Hematopoietic multipotent progenitor cell treated with erythropoietin and hydrocortisone succinate and interleukin-3 and kit ligand, for 6 days (in vitro differentiated cells): ENCODE results near the gene RNF187.

Experiments
- DNase-seq: peaks from one replicate; pipeline ENCODE4 v3.0.0-alpha.2; 2015

Gene RNF187

GRCh38 chr1:228511546-228512445 lies 24.6 kb downstream of the RNF187 start:
- DNase-seq = peak; percentile 19

GRCh38 chr1:228512781-228513198 lies 25.6 kb downstream of the RNF187 start:
- peak; percentile 47 for DNase-seq

- DNase-seq = peak; percentile 98
Measured at GRCh38 chr1:228513236-228513900, 26.2 kb downstream of the RNF187 start.

- peak; percentile 86 for DNase-seq
Measured at GRCh38 chr1:228514421-228514820, 27.2 kb downstream of the RNF187 start.

GRCh38 chr1:228515200-228515834 lies 28.1 kb downstream of the RNF187 start:
- peak; percentile 86 for DNase-seq

GRCh38 chr1:228517655-228518054 lies 30.5 kb downstream of the RNF187 start:
- no peak for DNase-seq

GRCh38 chr1:228527596-228527995 lies 40.4 kb downstream of the RNF187 start:
- no peak for DNase-seq

GRCh38 chr1:228528612-228529011 lies 41.4 kb downstream of the RNF187 start:
- DNase-seq = no peak

GRCh38 chr1:228530086-228530758 lies 43.0 kb downstream of the RNF187 start:
- DNase-seq = no peak

- DNase-seq = no peak
Measured at GRCh38 chr1:228530951-228531731, 44.0 kb downstream of the RNF187 start.

- DNase-seq = no peak
Measured at GRCh38 chr1:228538831-228539230, 51.6 kb downstream of the RNF187 start.

GRCh38 chr1:228540161-228540917 lies 53.2 kb downstream of the RNF187 start:
- DNase-seq = no peak

GRCh38 chr1:228541725-228542124 lies 54.5 kb downstream of the RNF187 start:
- DNase-seq = no peak

- DNase-seq = no peak
Measured at GRCh38 chr1:228542376-228542775, 55.2 kb downstream of the RNF187 start.

- no peak for DNase-seq
Measured at GRCh38 chr1:228542981-228543380, 55.8 kb downstream of the RNF187 start.

GRCh38 chr1:228543396-228543795 lies 56.2 kb downstream of the RNF187 start:
- no peak for DNase-seq

GRCh38 chr1:228544021-228544850 lies 57.1 kb downstream of the RNF187 start:
- DNase-seq = no peak

GRCh38 chr1:228544921-228545591 lies 57.9 kb downstream of the RNF187 start:
- no peak for DNase-seq
